Loucy (cell line): ENCODE data around the gene ANAPC15.
A peak's percentile ranks its signal among the peaks of the same experiment; 100 is the strongest.

Experiments used
- H2AFZ ChIP-seq: fragments of 200-600 bp; sonication (generic); 2 replicates; pipeline ENCODE4 v1.6.0; 2016; ENCODE audit warnings: antibody characterized with exemption, mild to moderate bottlenecking, low read length, moderate library complexity
- H3F3A ChIP-seq: fragments of 200-600 bp; 2 replicates; pipeline ENCODE4 v1.6.0; 2016; ENCODE audit warnings: antibody characterized with exemption, low read depth, mild to moderate bottlenecking
- H3K27me3 ChIP-seq: fragments of 200-600 bp; sonication (generic); 2 replicates; pipeline ENCODE4 v1.6.1; 2014; ENCODE audit warnings: low read length, mild to moderate bottlenecking; ENCODE audit not compliant: insufficient read depth, poor library complexity, severe bottlenecking
- H3K36me3 ChIP-seq: fragments of 200-600 bp; sonication (generic); 2 replicates; pipeline ENCODE4 v1.6.1; 2016; ENCODE audit warnings: low read length; ENCODE audit not compliant: insufficient read depth
- H3K4me1 ChIP-seq: fragments of 200-600 bp; sonication (generic); 2 replicates; pipeline ENCODE4 v1.5.1; 2014; ENCODE audit warnings: low read length, mild to moderate bottlenecking; ENCODE audit not compliant: insufficient read depth, poor library complexity, severe bottlenecking
- H3K4me2 ChIP-seq: fragments of 200-600 bp; sonication (generic); 2 replicates; pipeline ENCODE4 v1.6.0; 2014; ENCODE audit warnings: antibody characterized with exemption, low read length, low read depth, mild to moderate bottlenecking; ENCODE audit not compliant: poor library complexity, severe bottlenecking
- H3K4me3 ChIP-seq: fragments of 200-600 bp; sonication (generic); 2 replicates; pipeline ENCODE4 v1.5.1; 2014; ENCODE audit warnings: low read length, mild to moderate bottlenecking, mixed read lengths; ENCODE audit not compliant: poor library complexity, severe bottlenecking
- H3K79me2 ChIP-seq: fragments of 200-600 bp; sonication (generic); 2 replicates; pipeline ENCODE4 v1.6.1; 2014; ENCODE audit warnings: low read length; ENCODE audit not compliant: insufficient read depth
- H3K9ac ChIP-seq: fragments of 200-600 bp; sonication (generic); 2 replicates; pipeline ENCODE4 v1.6.0; 2014; ENCODE audit warnings: mild to moderate bottlenecking, low read depth, low read length, moderate library complexity; ENCODE audit not compliant: poor library complexity, severe bottlenecking
- H3K9me2 ChIP-seq: fragments of 200-600 bp; sonication (generic); replicated peaks from 2 replicates; pipeline ENCODE4 v1.6.1; 2016; ENCODE audit warnings: low read depth, low read length, mixed read lengths
- H3K9me3 ChIP-seq: fragments of 200-600 bp; sonication (generic); 2 replicates; pipeline ENCODE4 v1.6.1; 2014; ENCODE audit warnings: mild to moderate bottlenecking, antibody characterized with exemption, low read length, low read depth; ENCODE audit not compliant: insufficient read depth
- H4K20me1 ChIP-seq: fragments of 200-600 bp; sonication (generic); 2 replicates; pipeline ENCODE4 v1.6.0; 2014; ENCODE audit warnings: antibody characterized with exemption, low read length, mild to moderate bottlenecking; ENCODE audit not compliant: insufficient read depth, poor library complexity, severe bottlenecking
- CTCF ChIP-seq: fragments of 200-600 bp; sonication (generic); conservative IDR thresholded peaks from 2 replicates; pipeline ENCODE4 v1.5.1; 2014; ENCODE audit warnings: mild to moderate bottlenecking, antibody characterized with exemption, low read length
- EZH2phosphoT487 ChIP-seq: fragments of 200-600 bp; IDR thresholded peaks from 2 replicates; pipeline ENCODE4 v1.6.1; 2018; ENCODE audit warnings: antibody characterized with exemption, mild to moderate bottlenecking, moderate library complexity, borderline replicate concordance

The ANAPC15 gene

GRCh38 chr11:72079819-72080325 is 32.6 kb downstream of the ANAPC15 start:
- Histone ChIP-seq H3K4me2 (peak overlapping the region; percentile 94), H3K9me3 (no peaks in the 10 kb centered on the region), H3K79me2 (peaks cover 54% of the 10 kb centered on the region), H3K9me2 (no peaks in the 10 kb centered on the region), H3K4me1 (peaks cover 44% of the 10 kb centered on the region), H3K9ac (peak overlapping the region; percentile 84), H3K36me3 (no peaks in the 10 kb centered on the region), H4K20me1 (peaks cover 35% of the 10 kb centered on the region), H3F3A (no peaks in the 10 kb centered on the region), H2AFZ (peak overlapping the region; percentile 80), H3K27me3 (no peaks in the 10 kb centered on the region), H3K4me3 (peak overlapping the region; percentile 98)
- TF ChIP-seq CTCF (no peak), EZH2phosphoT487 (no peak)

- Histone ChIP-seq H3K36me3 (no peaks in the 10 kb centered on the region), H3K4me3 (peak overlapping the region; percentile 98), H3K79me2 (peaks cover 67% of the 10 kb centered on the region), H3K4me1 (peaks cover 47% of the 10 kb centered on the region), H2AFZ (no peak overlapping the region), H3K9me2 (no peaks in the 10 kb centered on the region), H3K9ac (peak overlapping the region; percentile 84), H3F3A (no peaks in the 10 kb centered on the region), H3K4me2 (peak overlapping the region; percentile 94), H3K27me3 (no peaks in the 10 kb centered on the region), H4K20me1 (peaks cover 37% of the 10 kb centered on the region), H3K9me3 (no peaks in the 10 kb centered on the region)
- TF ChIP-seq CTCF (no peak), EZH2phosphoT487 (no peak)
Measured at GRCh38 chr11:72078477-72078876, 34.0 kb downstream of the ANAPC15 start.

GRCh38 chr11:72075756-72076155 is 36.7 kb downstream of the ANAPC15 start:
- no peak for TF ChIP-seq CTCF
- no peak for TF ChIP-seq EZH2phosphoT487
- Histone ChIP-seq H3K9ac (peak overlapping the region; percentile 61), H2AFZ (no peak overlapping the region), H3K4me3 (peak overlapping the region; percentile 43), H3K4me1 (peaks cover 50% of the 10 kb centered on the region), H3K27me3 (no peaks in the 10 kb centered on the region), H3K9me2 (no peaks in the 10 kb centered on the region), H3F3A (no peaks in the 10 kb centered on the region), H3K79me2 (peaks cover 94% of the 10 kb centered on the region), H3K9me3 (no peaks in the 10 kb centered on the region), H3K36me3 (no peaks in the 10 kb centered on the region), H4K20me1 (peaks cover 51% of the 10 kb centered on the region), H3K4me2 (peak overlapping the region; percentile 69)
